A172 (cell line): Measurements from ENCODE around the gene SORBS1. TPM values are rescaled to one million over a fixed set of nuclear protein-coding genes. Genes with fewer than 3 reads are reported as not detected.
"Not testable (repeated sequence)": the region's sequence is repeated elsewhere in the genome, so short reads cannot be mapped to it uniquely, and the experiment has no call there.

Experiments
- DNase-seq: peaks from one replicate; pipeline ENCODE4 v3.0.0-alpha.2; 2015; ENCODE audit warnings: low spot score
- total RNA-seq: library from RNA; depleted of rRNA; stranded (reverse); fragments of >200 nt; shearing (Covaris generic); gene quantifications from 2 replicates; pipeline ENCODE4 v1.2.3, GENCODE V29; 2014

The SORBS1 gene
- total RNA-seq, 1 experiment from 2014 or later: 2.5 TPM

DNA sequence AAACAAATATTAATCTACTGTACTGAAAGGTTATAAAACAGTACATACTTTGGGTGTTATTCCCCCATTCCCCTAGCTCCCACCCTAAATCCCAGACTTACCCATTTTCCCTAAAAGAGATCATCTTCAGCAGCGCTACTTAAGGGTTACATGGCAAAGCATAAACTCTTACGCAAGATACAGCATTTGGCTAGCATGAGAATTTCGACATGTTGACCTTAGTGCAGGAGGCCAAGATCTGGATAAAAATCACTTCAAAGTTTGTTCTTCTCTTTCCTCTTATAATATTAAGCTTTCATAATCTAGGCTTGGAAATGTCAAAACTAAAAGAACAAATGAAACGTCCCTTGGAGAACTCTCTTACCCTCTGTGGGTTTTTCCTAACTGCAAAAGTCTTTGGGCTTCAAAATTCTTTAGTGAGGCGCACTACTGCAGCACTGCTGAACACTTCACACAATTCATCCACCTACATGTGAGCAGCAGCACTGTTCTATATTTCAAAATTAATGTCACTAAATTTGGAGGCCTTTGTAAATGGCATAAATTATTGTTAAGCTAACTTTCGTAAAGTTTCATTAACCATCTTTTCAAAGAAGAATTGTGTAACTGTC lies 210.8 kb downstream of the SORBS1 start:
- no peak for DNase-seq

DNA sequence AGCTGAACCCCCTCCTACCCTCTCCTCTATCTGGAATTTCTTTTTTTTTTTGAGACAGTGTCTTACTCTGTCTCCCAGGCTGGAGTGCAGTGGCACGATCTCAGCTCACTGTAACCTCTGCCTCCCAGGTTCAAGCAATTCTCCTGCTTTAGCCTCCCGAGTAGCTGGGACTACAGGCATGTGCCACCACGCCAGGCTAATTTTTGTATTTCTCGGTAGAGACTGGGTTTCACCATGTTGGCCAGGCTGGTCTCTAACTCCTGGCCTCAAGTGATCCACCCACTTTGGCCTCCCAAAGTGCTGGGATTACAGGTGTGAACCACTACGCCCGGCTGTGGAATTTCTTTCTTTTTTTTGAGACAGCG lies 213.8 kb downstream of the SORBS1 start:
- DNase-seq: not testable (repeated sequence)

DNA sequence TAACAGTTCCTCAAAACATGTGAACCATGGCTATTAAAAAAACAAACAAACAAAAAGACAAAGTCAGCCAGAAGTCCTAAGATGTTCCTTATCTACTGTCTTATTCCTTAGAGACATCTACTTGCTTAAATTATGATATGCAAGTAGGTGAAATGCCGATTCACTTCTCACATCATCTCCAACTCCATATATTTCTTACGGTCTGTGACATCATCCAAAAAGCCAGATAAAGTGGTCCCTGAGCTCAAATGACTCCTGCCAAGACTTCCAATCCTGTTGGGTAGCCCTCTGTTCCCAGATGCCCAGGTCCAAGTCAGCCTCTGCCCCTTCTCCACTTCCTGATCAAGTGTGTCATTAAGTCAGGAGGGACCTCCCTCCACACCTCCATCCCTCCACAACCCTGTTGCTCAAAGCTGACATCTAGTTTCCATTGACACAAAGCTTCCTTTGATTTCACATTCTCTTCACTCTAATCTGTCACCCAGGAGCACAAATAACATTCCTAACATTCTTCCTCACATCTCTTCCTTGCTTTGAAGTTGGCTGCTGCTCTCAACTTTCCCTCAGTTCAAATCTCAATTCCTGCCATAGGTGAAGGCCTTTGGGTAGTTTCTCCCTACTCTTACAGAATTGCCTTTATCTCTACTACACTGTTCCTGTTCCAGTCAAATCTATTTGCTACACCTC lies 214.3 kb downstream of the SORBS1 start:
- DNase-seq: peak; percentile 49

DNA sequence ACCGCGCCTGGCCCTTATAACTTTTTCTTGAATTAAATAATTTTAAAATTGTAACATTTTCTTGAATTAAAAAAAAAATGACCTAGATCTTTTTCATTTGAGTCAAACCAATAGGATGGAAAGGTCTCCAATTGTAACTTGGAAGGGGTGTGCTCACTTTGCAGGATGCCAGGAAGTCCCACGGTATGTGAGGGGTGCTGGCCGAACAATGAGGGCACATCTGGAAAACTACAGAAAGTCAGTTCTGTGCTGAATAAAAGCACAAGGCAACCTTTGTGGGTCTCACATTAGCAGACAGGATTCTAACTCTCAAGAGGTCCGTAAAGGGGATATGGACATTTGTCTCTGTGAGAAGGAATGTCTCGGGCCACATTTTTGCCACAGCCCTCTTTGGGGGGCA lies 217.6 kb downstream of the SORBS1 start:
- no peak for DNase-seq

DNA sequence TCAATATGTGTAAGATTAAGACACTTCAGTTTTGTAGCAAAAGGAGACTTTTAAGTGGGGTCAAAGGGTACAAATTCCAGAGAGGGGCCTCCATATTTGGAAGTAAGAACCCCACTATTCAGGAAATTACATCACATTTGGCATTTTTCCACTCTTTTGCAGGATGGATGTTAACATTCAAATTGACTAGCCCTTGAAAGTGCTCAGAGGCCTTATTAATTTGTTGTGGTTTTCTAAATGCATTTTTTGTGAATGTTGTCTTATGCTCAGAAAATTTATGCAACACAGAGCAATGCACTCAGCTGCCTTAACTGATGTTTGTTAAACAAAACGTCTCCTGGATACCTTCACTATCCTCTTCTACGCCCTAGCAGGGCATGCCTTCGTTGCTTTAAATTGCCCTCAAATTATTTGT lies 219.4 kb downstream of the SORBS1 start:
- peak; percentile 30 for DNase-seq

DNA sequence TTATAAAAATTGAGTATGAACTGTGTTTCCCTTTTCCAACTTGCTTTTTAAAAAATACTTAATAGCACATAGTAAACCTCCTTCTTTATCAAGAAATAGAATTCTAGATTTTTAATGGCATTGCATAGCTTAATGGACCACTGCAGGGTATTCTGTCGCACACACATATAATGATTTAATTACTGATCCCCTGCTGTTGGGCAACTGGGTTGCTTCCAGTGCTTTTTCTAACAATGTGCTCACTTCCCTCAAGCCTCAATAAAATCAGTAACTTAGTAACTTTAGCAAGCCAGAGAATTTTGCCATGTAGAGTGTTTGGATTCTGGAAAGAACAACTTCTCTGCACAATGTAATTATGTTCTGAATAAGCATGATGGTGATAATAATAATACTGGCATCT lies 221.3 kb downstream of the SORBS1 start:
- no peak for DNase-seq

DNA sequence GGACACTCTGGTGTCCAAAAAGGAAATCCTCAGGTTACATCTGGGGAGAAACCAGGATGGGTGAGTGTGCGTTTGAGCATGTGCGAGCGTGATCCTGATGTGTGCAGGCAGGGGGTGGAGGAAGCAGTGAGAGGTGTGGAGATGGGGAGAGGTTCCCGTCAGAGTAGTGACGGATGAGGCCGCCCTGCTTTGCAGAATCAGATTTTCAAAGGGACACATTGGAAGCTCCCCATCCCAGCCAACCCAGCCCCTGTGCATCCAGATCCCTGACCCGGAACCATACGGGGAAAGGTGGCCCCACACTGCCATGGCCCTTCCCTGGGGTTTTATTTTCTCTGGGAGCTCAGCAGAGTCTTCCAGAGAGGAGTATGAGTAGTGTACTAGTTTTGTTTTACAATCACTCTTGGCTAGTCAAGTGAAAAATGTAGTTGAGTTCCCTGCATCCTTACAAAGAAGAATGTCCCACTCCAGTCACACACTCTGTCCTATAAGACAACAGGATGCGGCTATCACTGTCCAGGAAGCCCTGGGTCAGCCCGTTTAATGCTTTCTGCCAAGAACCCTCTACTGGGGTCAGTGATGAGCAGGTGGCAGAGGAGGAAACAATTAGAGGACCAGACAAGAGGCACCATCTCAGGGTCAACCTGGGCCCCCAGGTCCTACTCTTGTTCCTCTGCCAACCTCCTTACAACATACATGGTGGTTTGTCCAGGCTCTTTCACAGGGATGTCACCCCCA lies 223.6 kb downstream of the SORBS1 start:
- DNase-seq: no peak

DNA sequence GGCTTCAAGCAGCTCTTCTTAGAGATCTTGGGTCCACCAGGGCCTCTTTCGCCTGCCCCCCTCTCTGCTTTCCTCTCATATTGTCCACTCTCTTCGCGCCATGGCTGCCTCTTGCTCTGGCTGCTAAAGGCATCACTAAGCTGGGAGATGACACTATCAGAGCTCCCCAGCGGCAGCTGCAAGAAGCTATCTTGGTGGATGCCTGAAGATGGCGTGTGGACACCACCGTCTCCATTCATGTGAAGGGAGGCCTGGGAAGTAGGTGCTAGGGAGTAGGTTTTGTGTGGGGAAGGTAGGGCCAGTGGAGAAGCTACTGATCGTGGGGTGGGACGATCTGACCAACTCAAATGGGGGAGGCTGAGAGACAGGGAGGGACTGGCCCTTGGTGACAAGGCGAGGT lies 224.5 kb downstream of the SORBS1 start:
- DNase-seq: no peak

DNA sequence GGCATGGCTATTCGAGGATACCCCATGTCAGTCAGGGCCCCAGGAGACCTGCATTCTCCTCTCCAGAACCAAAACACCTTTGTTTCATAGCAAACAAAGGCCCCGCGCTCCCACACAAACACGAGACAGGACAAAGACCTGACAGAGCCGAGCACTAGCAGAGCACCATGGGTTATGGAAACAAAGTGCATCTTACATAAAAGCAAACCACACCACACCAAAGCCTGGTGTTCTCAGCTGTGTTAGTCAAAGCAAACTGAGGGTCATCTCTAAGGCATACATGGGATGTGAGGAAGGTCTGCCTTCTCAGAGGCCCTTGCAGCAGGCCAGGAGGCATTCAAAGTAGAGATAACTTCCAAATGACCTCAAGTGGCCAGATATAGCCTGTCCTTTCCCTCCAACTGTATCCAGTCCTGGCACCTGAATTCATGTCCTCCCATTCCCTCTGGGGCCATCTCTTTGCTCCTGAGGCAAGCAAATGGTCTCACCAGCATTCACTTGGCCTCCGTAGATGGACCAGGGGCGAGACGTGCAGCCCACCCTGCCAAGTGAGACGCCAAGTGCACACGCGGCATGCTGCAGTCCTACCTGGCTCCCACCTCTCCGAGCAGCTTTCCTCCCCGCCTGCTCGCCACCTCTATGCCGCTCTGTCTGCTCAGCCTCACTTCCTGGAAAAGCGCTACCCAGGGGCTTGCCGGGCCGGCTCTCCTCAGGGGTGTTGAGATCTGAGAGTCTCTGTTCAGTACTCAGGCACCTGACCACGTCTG lies 225.1 kb downstream of the SORBS1 start:
- DNase-seq: no peak

DNA sequence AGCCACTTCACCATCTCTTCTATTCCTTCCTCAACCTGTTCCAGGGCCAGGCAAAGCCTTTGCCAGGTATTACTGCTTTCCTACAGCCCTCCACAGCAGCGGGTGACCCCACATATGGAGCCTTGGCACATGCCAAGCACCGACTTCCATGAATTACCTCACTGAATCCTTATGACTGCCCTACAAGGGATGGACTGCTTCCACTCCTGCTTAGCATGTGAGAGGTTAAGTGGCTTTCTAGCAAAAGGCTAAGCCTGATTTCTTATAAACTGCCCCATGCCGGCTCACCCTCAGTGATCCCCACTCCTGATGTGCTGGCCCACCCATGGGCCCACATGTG lies 226.4 kb downstream of the SORBS1 start:
- DNase-seq: no peak

DNA sequence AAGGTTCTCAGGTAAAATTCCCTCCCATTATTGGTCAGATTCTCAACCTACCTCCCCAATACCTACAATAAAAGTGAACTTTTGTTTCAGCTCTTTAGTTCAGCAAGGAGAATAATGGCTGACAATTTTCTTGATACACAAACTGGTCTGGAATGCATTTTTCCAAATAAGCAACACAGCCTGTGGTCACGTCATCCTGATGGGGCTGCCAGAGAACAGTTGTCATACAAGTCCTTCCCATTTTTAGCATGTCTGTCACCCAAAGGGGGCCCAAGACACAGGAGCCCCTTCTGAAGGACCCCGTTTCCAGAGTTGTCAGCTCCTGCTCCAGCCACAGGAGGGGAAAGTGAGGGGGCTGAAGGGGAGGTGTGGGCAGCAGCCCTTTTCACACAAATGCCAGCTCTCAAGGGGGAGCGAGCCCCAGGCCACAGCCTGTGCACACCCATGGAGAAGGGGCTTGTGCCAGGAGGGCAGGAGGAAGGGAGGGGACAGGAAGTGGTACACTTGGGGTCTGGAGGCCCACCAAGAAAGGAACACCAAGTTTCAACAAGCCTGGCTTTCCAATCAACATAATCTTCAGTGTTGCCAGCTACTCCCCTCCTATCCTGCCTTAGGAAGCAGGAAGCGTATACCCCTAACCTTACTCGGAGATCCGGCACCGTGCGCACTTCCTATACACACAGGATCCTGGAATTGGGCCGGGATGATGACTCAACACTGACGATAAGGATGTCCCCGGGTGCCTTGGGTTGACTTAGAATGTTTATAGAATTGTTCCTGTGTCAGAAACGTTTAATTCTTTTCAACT lies 227.0 kb downstream of the SORBS1 start:
- DNase-seq: peak; percentile 86

DNA sequence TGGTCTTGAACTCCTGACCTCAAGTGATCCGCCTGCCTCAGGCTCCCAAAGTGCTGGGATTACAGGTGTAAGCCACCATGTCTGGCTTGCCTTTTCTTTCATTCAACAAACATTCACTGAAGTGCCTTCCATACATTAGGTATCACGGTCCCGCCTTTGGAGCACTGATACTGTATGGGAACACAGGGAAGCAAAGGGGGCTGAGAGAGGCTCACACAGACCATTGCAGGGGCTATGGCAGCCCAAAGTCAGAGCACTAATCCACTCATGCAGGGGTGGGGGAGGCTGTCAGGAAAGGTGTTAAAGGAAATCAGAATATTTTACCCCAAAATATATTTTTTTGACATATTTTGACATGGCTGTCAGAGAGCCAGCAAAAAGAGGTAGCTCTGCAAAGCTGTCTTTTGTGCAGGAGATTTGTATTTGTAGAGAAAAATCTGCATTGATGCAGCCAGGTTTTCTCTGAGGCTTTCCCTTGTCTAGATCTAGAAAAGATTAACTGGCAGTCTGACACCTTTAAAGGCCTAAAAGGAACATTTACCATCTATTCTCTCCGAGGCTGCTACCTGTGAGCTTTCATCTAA lies 228.4 kb downstream of the SORBS1 start:
- no peak for DNase-seq

DNA sequence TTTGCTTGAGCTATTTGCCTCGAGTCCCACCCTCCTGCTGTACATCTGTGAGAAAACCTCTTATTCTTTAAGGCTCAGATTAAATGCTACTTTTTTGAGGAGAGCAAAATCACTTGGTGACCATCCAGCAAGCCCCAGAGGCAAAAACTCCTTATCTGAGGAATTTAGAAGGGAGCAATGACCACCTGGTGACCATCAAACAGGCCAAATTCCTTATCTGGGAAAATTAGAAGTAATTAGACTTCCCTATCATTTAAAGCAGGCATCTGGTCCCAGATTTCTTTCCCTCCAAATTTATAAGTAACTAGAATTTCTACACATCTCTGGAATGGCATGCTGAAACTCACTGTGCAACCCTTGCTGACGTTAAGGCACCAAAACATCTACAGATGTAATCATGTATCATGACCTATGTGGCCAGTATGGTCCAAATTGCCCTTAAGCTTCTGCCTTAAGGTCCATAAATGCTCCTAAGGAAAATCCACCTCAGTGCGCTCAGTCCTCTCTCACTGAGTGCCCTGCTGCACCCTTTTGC lies 229.5 kb downstream of the SORBS1 start:
- no peak for DNase-seq

DNA sequence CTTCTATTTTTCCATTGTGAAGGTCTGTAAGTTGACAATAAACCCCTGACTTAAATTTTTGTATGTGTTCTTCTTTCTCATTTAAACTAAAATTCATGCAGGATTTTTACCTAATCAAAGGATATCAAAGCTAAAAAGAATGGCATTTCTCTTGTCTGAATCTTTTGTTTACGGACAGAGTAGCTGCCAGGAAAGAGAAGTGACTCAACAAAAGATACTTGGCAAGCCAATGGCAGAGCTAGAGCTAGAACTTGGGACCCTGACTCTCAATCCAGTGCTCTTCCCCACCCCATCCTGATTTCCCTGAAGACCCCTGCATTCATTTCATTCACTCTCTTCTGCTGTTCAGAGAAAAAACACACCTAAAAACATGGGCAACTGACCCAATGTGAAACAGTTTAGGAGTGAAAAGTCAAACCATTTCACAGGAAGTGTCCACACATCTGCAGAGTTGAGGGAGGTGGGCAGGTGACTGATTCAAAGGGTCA lies 230.2 kb downstream of the SORBS1 start:
- DNase-seq: no peak

DNA sequence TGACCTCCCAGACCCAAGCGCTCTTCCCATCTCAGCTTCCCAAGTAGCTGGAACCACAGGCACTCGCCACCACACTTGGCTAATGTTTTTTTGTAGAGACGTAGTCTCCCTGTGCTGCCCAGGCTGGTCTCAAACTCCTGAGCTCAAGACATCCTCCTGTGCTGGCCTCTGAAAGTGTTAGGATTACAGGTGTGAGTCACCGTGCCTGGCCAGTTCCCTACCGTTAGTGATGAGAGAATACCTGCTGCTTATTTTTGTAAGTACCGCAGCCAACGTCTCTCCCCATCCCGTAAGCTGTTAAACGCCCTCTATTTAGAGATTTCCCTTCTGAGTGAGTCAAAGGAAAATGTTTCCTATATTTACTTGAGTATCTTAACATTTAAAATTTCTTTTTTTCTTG lies 231.9 kb downstream of the SORBS1 start:
- no peak for DNase-seq

DNA sequence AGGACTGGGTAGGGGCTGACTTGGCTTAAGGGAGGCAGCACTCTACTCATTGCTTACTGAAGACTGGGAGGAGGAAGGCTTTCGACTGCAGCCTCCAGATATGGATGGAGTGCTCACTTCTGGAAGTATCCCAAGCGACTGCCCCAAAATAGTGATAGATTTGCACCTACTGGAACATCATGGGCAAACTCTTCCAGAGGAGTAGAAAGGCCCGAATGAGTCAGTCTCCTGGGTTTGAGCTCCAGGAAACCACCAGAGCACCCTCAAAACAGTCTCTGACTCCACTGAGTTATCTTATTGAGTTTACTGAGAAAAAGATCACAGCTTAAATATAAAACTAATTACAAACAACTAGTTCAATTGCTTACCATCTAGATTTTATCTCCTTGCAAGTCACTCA lies 233.2 kb downstream of the SORBS1 start:
- DNase-seq: no peak

DNA sequence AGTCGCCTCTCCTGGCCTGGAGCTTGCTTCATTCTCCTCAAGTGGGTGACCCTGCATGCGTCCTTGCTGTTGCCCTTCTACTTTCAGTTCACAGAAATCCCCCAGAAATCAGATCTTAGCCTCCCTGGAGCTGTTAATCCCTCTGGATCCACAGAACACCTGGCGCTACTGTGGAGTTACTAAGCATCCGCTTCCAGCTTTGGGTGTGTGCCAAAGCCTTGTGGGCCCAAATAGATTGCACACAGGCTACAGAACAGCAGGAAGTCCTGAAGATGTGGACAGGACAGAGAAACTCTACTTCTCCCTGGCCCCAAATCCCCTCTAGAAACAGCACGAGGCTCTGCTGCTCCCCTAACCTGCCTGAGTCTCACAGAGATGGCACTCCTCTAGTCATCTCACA lies 233.8 kb downstream of the SORBS1 start:
- DNase-seq: peak; percentile 78

DNA sequence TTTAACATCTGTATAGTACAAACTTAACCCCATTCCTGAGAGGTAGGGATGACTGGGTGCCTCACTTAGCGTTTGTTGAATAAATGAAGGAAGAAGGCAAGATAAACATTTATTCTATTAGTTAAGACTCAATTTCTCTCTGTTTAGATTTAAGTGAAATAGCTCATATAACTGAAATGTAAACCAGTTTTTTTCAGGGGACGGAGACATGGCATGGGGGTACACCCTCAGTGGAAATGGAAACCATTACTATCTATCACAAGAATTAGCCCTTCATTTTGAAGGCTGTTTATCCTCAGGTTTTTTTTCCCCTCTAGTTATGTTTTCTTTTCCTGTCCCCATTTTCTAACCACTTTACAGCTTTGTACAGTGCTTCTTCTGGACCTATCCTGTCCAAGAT lies 234.8 kb downstream of the SORBS1 start:
- DNase-seq: no peak

DNA sequence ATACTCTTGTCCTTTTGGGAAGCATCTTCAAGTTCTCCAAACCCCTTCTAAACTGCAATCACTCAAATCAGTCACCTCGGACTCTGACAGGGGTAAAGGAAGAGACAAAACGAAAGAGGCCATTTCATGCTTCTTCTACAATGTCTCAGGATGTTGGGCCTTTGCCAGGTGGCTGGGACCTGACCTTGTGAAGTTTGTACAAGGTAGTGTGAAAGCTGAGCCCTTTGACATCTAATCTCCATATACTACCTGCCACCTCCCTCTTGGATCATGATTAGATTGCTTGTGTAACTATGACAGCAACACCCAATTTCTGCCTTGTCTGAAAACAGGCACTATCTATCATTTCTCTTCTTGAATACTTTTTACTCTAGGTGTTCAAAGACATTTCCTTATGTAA lies 235.3 kb downstream of the SORBS1 start:
- DNase-seq: no peak

DNA sequence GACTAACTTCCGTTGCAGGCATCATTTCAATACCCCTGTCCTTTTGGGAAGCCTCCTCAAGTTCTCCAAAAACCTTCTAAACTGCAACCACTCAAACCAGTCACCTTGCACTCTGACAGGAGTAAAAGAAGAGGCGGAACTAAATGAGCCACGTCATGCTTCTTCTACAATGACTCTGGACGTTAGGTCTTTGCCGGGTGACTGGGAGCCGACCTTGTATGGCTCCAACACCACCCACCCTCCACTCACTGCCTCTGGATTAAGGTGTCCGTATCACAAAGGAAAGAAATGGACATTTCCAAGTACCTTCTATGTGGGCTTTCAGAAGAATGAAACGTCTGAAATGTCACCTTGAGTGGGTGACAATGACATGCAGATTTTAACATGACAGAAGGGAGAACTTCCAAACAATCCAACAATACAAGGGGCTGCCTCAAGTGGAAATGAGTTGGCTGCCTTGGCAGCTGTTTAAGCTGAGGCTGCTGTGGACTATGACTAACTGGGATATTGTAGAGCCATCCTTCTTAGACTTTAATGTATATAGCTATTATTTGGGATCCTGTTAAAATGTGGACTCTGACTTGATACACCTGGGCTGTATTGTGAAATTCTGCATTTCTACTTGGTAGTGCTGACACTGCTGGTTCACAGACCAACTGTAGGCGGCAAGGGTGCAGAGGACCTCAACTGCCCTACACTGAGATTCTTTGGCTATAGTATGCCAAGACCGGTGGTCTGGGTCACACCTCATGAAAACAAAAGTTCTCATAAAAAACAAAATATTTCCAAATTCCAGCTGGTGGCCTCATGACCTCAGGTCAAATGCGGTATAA lies 236.5 kb downstream of the SORBS1 start:
- no peak for DNase-seq
